Measurements from ENCODE around the gene EDARADD. TPM values are rescaled to one million over a fixed set of nuclear protein-coding genes. Genes with fewer than 3 reads are reported as not detected.
"Not testable (repeated sequence)": the region's sequence is repeated elsewhere in the genome, so short reads cannot be mapped to it uniquely, and the experiment has no call there.

The EDARADD gene
- polyA plus RNA-seq, 12 donors = 0.19 to 16.6 (median 0.42) TPM; not detected in 2

DNA sequence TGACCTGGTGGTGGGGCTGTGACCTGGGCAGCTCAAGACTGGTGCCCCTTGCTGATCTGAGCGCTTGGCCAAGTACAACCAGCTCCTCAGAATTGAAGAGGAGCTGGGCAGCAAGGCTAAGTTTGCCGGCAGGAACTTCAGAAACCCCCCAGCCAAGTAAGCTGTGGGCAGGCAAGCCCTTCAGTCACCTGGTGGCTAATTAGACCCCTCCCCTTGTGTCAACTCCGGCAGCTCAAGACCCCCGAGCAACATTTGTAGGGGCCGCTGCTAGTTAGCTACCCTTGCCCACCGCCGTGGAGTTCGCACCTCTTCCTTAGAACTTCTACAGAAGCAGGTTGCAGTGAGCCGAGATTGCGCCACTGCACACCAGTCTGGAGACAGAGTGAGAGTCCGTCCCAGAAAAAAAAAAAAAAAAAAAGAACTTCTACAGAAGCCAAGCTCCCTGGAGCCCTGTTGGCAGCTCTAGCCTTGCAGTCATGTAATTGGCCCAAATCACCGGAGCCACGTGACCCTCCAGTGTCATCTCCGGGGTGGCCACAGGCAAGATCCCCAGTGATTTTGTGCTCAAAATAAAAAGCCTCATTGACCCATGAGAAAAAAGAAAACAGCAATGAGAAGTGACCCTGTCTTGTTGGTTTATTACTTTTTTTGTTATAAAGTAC lies 90.4 kb downstream of the EDARADD start:
- DNase-seq = no peak

- DNase-seq = no peak
Observed at GRCh38 chr1:236486356-236487002, 92.4 kb downstream of the EDARADD start.

GRCh38 chr1:236489161-236489560 lies 95.1 kb downstream of the EDARADD start:
- DNase-seq = not testable (repeated sequence)

DNA sequence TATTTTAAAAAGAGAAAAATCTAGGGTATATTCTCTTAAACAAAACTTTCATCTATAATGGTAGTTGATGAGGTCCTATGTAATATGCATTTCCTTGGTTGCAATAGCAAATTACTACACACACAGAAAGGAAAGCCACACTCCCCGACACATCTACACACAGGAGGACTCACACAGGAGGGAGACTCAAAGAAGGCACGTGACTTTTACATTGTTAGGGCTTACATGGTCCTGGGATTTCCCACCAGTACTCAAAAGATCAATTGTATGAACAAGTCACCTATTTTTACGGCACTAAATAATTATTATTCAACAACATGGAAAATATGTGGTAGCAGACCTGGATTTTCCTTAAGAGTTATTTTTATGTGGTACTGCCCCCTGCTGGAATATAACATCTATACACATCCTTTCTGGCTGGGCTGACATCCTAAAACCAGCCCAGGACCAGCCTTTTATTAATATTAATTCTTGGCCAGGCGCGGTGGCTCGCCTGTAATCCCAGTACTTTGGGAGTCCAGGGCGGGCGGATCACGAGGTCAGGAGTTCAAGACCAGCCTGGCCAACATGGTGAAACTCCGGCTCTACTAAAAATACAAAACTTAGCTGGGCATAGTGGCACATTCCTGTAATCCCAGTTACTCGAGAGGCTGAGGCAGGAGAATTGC lies 95.8 kb downstream of the EDARADD start:
- peak; percentile 42 for DNase-seq

DNA sequence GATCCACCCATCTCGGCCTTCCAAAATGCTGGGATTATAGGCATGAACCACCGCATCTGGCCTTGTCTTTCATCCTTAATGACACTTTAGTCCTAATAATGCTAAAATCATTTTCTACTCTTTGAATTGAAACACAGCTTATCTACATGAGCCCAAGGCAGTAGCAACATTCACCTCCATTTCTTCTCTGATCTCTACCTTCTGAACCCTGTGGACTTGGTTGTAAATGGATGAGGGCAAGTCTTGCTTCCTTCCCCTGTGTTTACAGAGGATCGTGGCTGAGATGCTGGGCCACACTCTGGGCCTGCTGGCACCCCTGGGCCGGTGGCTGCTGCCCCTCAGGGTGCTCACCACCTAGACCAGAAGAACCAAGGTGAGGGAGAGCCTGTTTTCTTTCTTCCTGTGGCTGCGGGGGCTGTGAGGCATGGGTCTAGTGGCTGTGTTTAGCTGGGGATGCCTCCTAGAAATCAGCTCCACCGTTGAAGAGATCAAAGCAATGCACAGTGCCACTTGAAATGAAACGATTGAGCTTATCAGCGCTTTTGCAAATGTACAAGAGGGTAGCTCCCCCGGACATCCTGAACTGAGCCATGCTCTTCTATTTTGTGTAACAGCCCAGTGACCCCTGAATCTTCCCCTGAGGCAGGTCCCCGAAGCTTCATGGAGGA lies 97.5 kb downstream of the EDARADD start:
- no peak for DNase-seq

- no peak for DNase-seq
Observed at GRCh38 chr1:236492378-236492777, 98.3 kb downstream of the EDARADD start.

DNA sequence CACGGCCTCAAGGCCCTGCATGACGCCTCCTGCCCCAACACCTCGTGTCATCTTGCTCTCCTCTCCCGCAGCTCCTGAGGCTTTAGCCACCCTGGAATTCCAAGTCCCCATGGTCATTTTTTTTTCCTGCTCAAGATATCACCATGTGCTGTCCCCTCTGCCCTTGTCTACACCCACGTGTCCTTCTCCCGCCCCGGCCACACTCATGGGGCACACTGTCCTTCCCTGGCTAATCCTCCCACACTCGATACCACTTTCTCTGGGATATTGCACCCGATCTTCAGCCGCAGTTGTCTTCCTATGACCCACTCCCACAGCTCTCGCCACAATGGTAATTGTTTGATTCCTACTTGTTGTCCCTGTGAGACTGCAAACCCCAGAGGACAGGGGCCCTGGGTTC lies 100.0 kb downstream of the EDARADD start:
- DNase-seq = no peak

- DNase-seq = no peak
Observed at GRCh38 chr1:236494586-236495466, 100.7 kb downstream of the EDARADD start.

DNA sequence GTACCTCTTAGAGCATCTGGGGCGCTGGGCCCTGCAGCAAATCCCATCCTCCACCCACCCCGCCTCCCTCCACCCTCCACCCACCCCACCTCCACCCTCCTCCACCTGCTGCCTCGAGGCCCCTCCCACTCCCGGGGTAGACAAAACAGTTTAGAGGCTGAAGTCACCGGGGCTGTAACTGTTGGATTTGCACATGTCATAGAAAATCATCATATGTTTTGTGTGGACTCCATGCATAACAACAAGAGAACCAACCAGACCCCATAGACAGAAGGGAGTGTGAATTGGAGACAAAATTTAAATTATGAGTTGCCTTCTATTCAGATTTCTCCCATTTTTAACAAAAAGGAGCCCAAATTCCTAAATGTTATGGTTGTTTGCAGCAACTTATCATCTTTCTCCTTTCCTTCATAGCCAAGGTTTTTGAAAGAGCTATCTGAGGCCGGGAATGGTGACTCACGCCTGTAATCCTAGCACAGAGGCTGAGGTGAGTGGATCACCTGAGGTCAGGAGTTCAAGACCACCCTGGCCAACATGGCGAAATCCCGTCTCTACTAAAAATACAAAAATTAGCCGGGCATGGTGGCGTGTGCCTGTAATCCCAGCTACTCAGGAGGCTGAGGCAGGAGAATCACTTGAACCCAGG lies 101.5 kb downstream of the EDARADD start:
- no peak for DNase-seq

DNA sequence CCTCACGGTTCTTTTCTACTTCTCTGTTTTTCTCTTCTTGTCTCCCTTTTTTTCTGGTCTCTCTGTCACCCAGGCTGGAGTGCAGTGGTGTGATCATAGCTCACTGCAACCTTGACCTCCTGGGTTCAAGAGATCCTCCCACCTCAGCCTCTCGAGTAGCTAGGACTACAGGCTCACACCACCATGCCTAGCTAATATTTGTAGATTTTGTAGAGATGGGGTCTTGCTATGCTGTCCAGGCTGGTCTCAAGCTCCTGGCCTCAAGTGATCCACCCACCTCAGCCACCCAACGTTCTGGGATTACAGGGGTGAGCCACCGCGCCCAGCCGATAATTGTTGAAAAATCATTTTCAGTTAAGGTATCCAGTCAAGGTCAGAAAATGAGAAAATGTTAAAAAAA lies 103.8 kb downstream of the EDARADD start:
- no peak for DNase-seq

- no peak for DNase-seq
Observed at GRCh38 chr1:236501093-236501492, 107.0 kb downstream of the EDARADD start.

GRCh38 chr1:236502579-236502971 lies 108.5 kb downstream of the EDARADD start:
- DNase-seq = no peak

DNA sequence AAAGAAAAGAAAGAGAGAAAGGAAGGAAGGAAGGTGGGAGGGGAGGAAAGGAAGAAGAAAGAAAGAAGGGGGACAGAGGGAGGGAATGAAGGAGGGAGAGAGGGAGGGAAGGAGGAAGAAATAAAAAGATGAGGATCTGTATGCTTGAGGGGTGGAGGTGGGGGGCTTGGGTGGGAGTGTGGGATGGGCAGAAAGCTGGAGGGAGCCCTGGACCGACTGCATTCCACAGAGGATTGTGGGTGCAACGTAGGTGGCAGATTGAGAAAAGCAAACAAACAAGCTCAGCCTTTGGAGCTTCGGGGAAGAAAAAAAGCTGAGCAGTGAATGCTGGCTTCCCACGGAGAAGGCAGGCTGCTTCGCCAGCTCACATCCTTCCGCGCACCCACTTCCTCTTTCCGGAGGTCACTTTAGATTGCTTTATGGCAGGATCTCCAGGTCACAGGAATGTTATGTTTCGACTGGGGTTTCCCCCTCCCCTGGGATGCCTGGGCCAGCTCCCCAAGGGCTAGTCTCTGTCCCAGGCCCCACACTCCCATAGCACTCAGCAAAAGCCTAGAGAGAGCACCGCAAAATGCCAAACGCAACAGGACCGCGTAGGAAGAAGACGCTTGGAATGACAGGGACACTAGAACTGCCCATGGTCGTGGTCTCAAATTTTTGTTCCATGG lies 109.0 kb downstream of the EDARADD start:
- peak; percentile 35 for DNase-seq

GRCh38 chr1:236504338-236504737 lies 110.3 kb downstream of the EDARADD start:
- not testable (repeated sequence) for DNase-seq

GRCh38 chr1:236507022-236507700 lies 113.1 kb downstream of the EDARADD start:
- no peak for DNase-seq

GRCh38 chr1:236508593-236509027 lies 114.5 kb downstream of the EDARADD start:
- no peak for DNase-seq

- no peak for DNase-seq
Observed at GRCh38 chr1:236509203-236509602, 115.1 kb downstream of the EDARADD start.

GRCh38 chr1:236509647-236510401 lies 115.7 kb downstream of the EDARADD start:
- DNase-seq = no peak

Measured in muscle of arm (tissue), 12 donors.